GM12878 (cell line): ENCODE data around the gene NFKBIB. TPM values are rescaled to one million over a fixed set of nuclear protein-coding genes. Genes with fewer than 3 reads are reported as not detected.

Experiments used
- ATAC-seq: fragments of 200-7000 bp; cut with Tn5 transposase; 3 replicates; pipeline ENCODE4 v1.9.1; 2020; ENCODE audit warnings: mild to moderate bottlenecking, moderate library complexity
- BruUV-seq: library from RNA; stranded (reverse); fragments of 400-500 nt; replicated peaks from 2 replicates; lab custom pipeline; 2021; lab: Mats Ljungman, UMichigan
- CTCF ChIA-PET: fragments of 300-600 bp; sonication (Branson Sonifier 250); formaldehyde crosslinking; extraction: SDS; loops from one replicate; lab custom pipeline; 2021; ENCODE audit warnings: inconsistent platforms; lab: Yijun Ruan, JAX
- POLR2A ChIA-PET: fragments of 350-600 bp; formaldehyde crosslinking; extraction: SDS; loops from one replicate; lab custom pipeline; 2021; ENCODE audit warnings: inconsistent platforms; lab: Charles Lee
- RAD21 ChIA-PET: fragments of 300-600 bp; sonication (Branson Sonifier 250); formaldehyde crosslinking; loops from one replicate; lab custom pipeline; 2023; ENCODE audit warnings: antibody characterized with exemption; ENCODE audit not compliant: unreplicated experiment; lab: Charles Lee
- SMC1A ChIA-PET: fragments of 300-600 bp; sonication (Branson Sonifier 250); formaldehyde crosslinking; loops from one replicate; lab custom pipeline; 2023; ENCODE audit not compliant: unreplicated experiment, uncharacterized antibody; lab: Charles Lee
- DNase-seq: peaks from one replicate; pipeline ENCODE4 v3.0.0-alpha.2; 2011; ENCODE audit warnings: low read depth, low spot score
- FAIRE-seq: peaks from 3 replicates; lab custom pipeline; 2011; peaks lifted over from hg19 to GRCh38; lab: Jason Lieb, UNC
- H2AFZ ChIP-seq: 2 replicates; pipeline ENCODE4 v1.6.0; 2011; ENCODE audit warnings: low read depth, low read length, control low read depth; ENCODE audit not compliant: control insufficient read depth
- H3K27ac ChIP-seq: 2 replicates; pipeline ENCODE4 v1.5.1; 2011; ENCODE audit warnings: control low read depth; ENCODE audit not compliant: control insufficient read depth, insufficient read depth
- H3K27me3 ChIP-seq, 2 experiments: replicated peaks in 1 of 2; 2 replicates each; pipeline versions ENCODE4 v1.6.0 to v1.6.1; 2011; ENCODE audit warnings: low read length in 1 of 2; ENCODE audit not compliant: control insufficient read depth in 2 of 2, insufficient read depth in 2 of 2
- H3K36me3 ChIP-seq, 2 experiments: 2 replicates each; pipeline ENCODE4 v1.5.1; 2011; ENCODE audit warnings: low read length in 1 of 2; ENCODE audit not compliant: control insufficient read depth in 2 of 2, insufficient read depth in 2 of 2
- H3K4me1 ChIP-seq: 2 replicates; pipeline ENCODE4 v1.6.1; 2011; ENCODE audit warnings: mild to moderate bottlenecking, low read length, moderate library complexity, mixed read lengths; ENCODE audit not compliant: control insufficient read depth, insufficient read depth
- H3K4me2 ChIP-seq: 2 replicates; pipeline ENCODE4 v1.6.0; 2011; ENCODE audit warnings: control low read depth; ENCODE audit not compliant: control insufficient read depth, insufficient read depth
- H3K4me3 ChIP-seq: fragments of 200-600 bp; sonication (generic); 2 replicates; pipeline ENCODE4 v1.5.1; 2016
- H3K79me2 ChIP-seq: 2 replicates; pipeline ENCODE4 v1.6.0; 2011; ENCODE audit warnings: low read length; ENCODE audit not compliant: control insufficient read depth, insufficient read depth
- H3K9ac ChIP-seq: 2 replicates; pipeline ENCODE4 v1.8.0; 2011; ENCODE audit warnings: low read length, control low read depth, mixed read lengths; ENCODE audit not compliant: control insufficient read depth, insufficient read depth
- H3K9me3 ChIP-seq: replicated peaks from 3 replicates; pipeline ENCODE4 v1.5.1; 2011; ENCODE audit warnings: mild to moderate bottlenecking, low read length; ENCODE audit not compliant: control insufficient read depth, insufficient read depth
- H4K20me1 ChIP-seq: 2 replicates; pipeline ENCODE4 v1.6.0; 2011; ENCODE audit not compliant: control insufficient read depth, insufficient read depth
- RAD51 ChIP-seq: fragments of 450-650 bp; IDR thresholded peaks from 2 replicates; pipeline ENCODE4 v1.6.1; 2016; ENCODE audit warnings: moderate library complexity, mild to moderate bottlenecking, inconsistent platforms
- RFX5 ChIP-seq: IDR thresholded peaks from 2 replicates; pipeline ENCODE4 v1.6.1; 2011; ENCODE audit warnings: low read depth, low read length, improper control_type of control experiment
- WGBS: methylation state at CpG from one replicate; pipeline ENCODE4 v1.1.6; 2016; ENCODE audit warnings: low lambda C conversion rate; ENCODE audit not compliant: insufficient replicate concordance, insufficient coverage; ENCODE audit errors: missing lambda C conversion rate; 5-methylcytosine and 5-hydroxymethylcytosine counted together
- in situ Hi-C: fragments of 300-500 bp; cut with MboI; formaldehyde crosslinking; loops from 9 replicates; pipeline ENCODE4 v1.14.3; 2018; ENCODE audit warnings: mixed read lengths
- intact Hi-C: fragments of 100-400 bp; cut with micrococcal nuclease; formaldehyde crosslinking; loops from one replicate; pipeline ENCODE4 v1.14.2; 2022; ENCODE audit not compliant: unreplicated experiment
- polyA plus RNA-seq, 11 experiments: library from polyadenylated mRNA; depleted of rRNA in 4 of 11; unstranded in 6 of 11; stranded (reverse) in 5 of 11; fragments of >200 nt; fragmentation: Nextera tagmentation in 4 of 11; fragmentation: Illumina TruSeq in 1 of 11; extraction: Ambion mirVana in 4 of 11; extraction: Trizol in 1 of 11; gene quantifications; 1 replicate in 1 of 11; 2 replicates in 10 of 11; pipeline versions ENCODE4 v1.2.1 to v1.2.3, GENCODE V29; 2011 to 2016; ENCODE audit warnings: inconsistent platforms in 2 of 11, missing spikeins in 2 of 11, low read depth in 1 of 11
- total RNA-seq, 4 experiments: library from RNA; depleted of rRNA in 3 of 4; stranded (reverse); fragments of >200 nt in 3 of 4; fragmentation: Illumina TruSeq in 1 of 4; extraction: Trizol in 1 of 4; gene quantifications; 2 replicates each; pipeline versions ENCODE4 v1.2.1 to v1.2.3, GENCODE V29; 2013 to 2021
- TF ChIP-seq, protein P1 (sequence below): IDR thresholded peaks from 2 replicates; pipeline ENCODE4 v1.6.1; 2011; ENCODE audit warnings: borderline replicate concordance, low read depth, mild to moderate bottlenecking, moderate library complexity, low read length; ENCODE audit not compliant: insufficient read depth, poor library complexity, severe bottlenecking

NFKBIB gene
- total and polyA plus RNA-seq, 10 of the 15 experiments (the other 5 are each of a cell fraction or from before 2014, with no cell fraction given): 1.2 to 60.9 (median 31.0) TPM

DNA sequence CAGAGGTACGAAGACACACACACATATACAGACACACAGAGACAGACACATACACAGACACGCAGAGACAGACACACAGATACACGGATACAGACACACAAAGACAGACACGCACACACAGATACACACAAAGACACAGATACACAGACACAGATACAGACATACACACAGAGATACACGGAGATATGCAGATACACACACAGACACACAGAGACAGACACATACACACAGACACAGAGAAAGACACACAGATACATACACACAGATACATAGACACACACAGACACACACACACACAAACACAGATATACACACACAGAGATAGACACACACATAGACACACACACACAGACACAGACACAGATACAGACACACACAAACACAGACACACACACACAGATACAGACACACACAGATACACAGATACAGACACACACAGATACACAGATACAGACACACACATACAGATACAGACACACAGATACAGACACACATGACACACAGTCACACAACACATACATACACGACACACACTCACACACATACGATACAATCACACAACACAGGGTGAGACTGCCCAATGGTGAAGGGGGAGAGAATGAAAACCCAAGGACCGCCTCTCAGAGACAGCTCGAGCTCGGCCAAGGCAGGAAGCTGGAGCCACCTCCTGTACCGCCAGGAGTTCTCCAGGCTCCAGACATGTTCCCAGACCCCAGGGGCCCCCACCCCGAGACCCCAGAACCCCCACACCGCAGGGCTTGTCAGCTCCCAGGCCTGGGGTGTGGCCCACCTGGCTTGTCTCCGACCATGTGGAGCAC, 21.0 kb downstream of the NFKBIB start:
- no peak overlapping the region for H3K27ac ChIP-seq
- no peak for DNase-seq
- H3K36me3 ChIP-seq: peaks cover 0 to 14% of the 10 kb centered on the region in 2 experiments; a peak in 3 of 4 replicates
- no peaks in the 10 kb centered on the region for H4K20me1 ChIP-seq
- no peaks in the 10 kb centered on the region for H3K79me2 ChIP-seq
- H3K9me3 ChIP-seq: no peaks in the 10 kb centered on the region
- no peaks in the 10 kb centered on the region for H3K27me3 ChIP-seq
- in situ Hi-C loops: no loop called here
- H2AFZ ChIP-seq: no peak overlapping the region
- BruUV-seq: no TSS peak
- TF ChIP-seq RAD51 (no peak), RFX5 (no peak)
- TF ChIP-seq, protein P1, sequence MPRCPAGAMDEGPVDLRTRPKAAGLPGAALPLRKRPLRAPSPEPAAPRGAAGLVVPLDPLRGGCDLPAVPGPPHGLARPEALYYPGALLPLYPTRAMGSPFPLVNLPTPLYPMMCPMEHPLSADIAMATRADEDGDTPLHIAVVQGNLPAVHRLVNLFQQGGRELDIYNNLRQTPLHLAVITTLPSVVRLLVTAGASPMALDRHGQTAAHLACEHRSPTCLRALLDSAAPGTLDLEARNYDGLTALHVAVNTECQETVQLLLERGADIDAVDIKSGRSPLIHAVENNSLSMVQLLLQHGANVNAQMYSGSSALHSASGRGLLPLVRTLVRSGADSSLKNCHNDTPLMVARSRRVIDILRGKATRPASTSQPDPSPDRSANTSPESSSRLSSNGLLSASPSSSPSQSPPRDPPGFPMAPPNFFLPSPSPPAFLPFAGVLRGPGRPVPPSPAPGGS: peak; percentile 26
- intact Hi-C loops: no loop called here
- ChIA-PET RAD21 (no interaction called here), CTCF (interaction anchor here (2.3 kb wide), 1 partner anchor 9 kb away, joined by 14 read pairs; the partner anchor contains the start of genes MRPS12 and SARS2), SMC1A (no interaction called here), POLR2A (no interaction called here)
- FAIRE-seq: no peak
- 77% methylated on average over 13 of the region's 14 CpGs for WGBS
- no peak overlapping the region for H3K9ac ChIP-seq
- no peak overlapping the region for H3K4me2 ChIP-seq
- no peak for ATAC-seq
- no peak overlapping the region for H3K4me3 ChIP-seq
- no peaks in the 10 kb centered on the region for H3K4me1 ChIP-seq
